ENCODE data around the gene NUDT5.
"Not testable (repeated sequence)": the region's sequence is repeated elsewhere in the genome, so short reads cannot be mapped to it uniquely, and the experiment has no call there.

Gene NUDT5

DNA sequence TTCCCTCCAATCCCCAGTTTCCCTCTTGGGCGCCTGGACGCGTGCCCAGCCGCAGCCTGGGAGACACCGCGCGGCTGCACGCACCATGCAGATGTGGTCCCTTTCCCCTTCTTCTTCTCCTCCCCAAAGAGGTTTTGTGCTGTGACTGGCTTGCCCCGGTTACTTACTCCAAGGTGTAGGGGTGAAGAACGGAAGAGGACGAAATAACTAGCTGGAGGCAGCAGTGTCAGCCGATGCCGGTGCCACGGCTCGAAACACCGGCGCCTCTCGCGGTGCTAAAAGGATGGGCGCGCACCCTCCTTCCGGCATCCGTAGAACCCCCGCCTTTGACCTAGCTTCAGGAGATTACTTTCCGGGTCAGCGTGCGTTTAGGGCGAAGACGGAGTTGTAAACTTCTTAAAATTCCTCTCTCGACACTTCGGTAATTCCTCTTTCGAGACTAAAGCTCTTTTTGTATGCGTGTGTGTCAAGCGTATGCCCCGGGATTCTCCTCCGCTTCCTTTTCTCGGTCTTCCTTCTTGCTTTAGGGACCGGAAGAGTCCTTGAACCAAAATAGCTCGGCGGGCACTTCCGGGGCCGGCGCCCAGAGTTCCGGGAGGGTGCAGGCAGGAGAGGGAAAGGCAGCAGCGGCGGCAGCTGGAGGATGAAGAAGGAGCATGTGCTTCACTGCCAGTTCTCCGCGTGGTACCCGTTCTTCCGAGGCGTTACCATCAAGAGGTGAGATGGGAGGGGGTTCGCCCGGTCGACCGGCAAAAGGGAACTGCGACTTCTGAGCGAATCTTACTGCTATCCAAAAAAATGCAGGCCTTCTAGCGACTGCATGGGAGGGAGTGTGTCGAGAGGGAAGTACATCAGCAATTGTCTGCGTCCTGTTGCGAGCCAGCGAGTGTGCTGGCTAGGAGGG, at the start of gene NUDT5, which contains the start of gene CDC123:
Gene NUDT5, minus strand, starts transcription at position 289 of the 904 bp plus-strand sequence. CDS start 9,600 bp downstream, outside the sequence.
Gene CDC123, plus strand, starts transcription at position 586 of the 904 bp plus-strand sequence. Its CDS starts 58 bp downstream, at position 644.
- DNase-seq: peak; percentile 92

GRCh38 chr10:12243864-12244620, 48.4 kb upstream of the NUDT5 start:
- peak; percentile 21 for DNase-seq

GRCh38 chr10:12241810-12242529, 46.3 kb upstream of the NUDT5 start:
- peak; percentile 93 for DNase-seq

DNA sequence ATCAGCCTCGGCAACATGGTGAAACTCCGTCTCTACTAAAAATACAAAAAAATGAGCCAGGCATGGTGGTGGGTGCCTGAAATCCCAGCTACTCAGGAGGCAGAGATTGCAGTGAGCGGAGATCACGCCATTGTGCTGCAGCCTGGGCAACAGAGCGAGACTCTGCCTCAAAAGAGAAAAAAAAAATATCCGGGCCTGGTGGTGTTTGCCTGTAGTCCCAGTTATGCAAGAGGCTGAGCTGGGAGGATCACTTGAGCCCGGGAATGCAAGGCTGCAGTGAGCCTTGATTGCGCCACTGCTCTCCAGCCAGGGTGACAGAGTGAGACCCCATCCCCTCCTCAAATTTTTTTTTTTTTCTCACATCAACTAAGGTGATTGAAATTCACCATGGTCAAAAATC, 43.1 kb upstream of the NUDT5 start:
- DNase-seq: no peak

- DNase-seq: no peak
Observed at GRCh38 chr10:12237265-12238220, 41.9 kb upstream of the NUDT5 start.

DNA sequence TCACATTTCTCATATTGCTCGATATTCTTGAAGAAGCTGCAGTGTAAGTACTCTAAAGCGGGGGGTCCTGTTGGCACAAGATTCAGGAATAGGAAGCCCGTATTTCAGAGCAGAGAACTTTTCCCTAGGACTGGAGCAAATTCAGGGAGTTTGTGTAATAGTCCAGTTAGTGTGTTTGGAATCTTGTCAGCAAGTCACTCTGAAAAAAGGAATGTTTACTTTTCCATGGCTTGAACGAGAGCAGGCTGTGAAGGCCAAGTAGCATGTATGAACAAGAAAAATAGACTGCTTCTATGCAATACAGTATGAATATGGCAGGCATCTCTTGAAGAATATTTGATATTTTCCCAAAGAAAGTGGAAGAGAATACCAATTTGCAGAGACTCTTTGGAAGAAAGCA, 40.1 kb upstream of the NUDT5 start:
- DNase-seq: no peak

GRCh38 chr10:12235116-12235694, 39.5 kb upstream of the NUDT5 start:
- no peak for DNase-seq

DNA sequence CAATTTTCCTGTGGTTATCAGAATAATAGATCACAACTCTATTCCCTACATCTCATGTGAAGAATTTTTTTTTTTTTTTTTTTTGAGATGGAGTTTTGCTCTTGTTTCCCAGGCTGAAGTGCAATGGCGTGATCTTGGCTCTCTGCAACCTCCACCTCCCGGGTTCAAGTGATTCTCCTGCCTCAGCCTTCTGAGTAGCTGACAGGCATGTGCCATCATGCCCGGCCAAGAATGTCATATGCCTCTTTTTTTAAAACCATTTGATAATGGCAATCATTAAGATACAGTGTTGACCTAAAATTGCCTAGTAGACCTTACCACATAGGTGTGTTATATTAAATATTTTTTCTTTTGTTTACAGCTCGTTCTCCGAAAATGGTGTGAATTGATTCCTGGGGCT, 39.0 kb upstream of the NUDT5 start:
- DNase-seq: not testable (repeated sequence)

- no peak for DNase-seq
Observed at GRCh38 chr10:12228851-12229250, 33.2 kb upstream of the NUDT5 start.

GRCh38 chr10:12226438-12226837, 30.7 kb upstream of the NUDT5 start:
- not testable (repeated sequence) for DNase-seq

- no peak for DNase-seq
Observed at GRCh38 chr10:12225444-12225843, 29.8 kb upstream of the NUDT5 start.

DNA sequence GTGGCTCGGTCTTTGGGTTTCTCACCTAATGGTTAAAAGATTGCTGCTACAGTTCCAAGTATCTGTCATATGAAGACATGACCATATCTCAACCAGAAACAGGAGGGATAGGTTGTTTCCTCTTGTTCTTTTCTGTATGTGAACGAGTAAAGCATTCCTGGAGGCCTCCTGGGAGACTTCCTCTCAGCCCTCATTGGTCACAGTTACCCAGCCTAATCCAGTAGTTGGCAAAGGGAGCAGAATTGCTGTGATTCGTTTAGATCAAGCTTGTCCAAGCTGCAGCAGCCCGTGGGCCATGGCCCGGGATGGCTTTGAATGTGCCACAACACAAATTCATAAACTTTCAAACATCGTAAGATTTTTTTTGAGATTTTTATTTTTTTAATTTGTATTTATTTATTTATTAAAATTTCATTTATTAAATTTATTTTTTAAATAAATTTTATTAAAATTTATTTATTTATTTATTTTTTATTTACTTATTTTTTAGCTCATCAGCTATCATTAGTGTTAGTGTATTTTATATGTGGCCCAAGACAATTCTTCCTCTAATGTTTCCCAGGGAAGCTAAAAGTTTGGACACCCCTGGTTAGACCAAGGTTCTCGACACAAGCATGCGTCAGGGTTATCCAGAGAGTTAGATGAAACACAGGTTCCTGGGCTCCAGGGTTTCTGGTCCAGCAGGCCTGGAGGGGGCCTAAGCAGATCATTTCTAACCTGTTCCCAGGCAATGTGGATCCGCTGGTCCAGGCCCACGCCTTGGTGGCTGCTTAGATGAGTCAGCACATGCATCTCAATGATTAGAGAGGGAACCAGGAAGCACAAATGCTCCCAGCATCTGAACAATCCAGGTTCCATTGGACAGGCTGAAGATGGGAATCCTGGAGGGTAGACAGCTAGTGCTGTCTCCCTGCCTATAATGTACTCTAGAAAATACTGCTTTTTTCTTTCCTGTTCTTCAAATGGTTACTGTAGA, 25.9 kb upstream of the NUDT5 start:
- DNase-seq: no peak

GRCh38 chr10:12218991-12219390, 23.3 kb upstream of the NUDT5 start:
- DNase-seq: peak; percentile 35

- peak; percentile 60 for DNase-seq
Observed at GRCh38 chr10:12214763-12215218, 19.1 kb upstream of the NUDT5 start.

GRCh38 chr10:12214093-12214492, 18.4 kb upstream of the NUDT5 start:
- no peak for DNase-seq

GRCh38 chr10:12213621-12214020, 17.9 kb upstream of the NUDT5 start:
- DNase-seq: no peak

GRCh38 chr10:12212454-12212853, 16.8 kb upstream of the NUDT5 start:
- DNase-seq: no peak

DNA sequence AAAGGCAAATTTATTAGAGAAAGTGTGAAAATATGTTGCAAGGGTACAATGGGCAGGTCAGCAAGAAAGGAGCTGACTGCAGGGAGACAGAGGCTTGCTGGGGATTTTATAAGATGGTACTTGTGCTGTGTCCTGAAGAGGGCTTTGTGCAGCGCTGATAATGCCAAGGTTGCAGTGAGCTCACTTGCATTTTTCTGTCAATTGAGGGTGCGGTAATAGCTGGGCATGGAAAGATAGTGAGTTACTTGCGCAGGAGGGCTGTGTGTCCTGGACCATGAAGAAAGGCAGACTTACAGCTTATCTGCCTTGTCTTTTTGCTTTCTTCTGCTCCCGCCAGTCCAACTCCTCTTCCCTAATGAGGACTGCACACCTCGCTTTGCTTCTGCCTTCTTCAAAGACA, 12.8 kb upstream of the NUDT5 start:
- DNase-seq: no peak

DNA sequence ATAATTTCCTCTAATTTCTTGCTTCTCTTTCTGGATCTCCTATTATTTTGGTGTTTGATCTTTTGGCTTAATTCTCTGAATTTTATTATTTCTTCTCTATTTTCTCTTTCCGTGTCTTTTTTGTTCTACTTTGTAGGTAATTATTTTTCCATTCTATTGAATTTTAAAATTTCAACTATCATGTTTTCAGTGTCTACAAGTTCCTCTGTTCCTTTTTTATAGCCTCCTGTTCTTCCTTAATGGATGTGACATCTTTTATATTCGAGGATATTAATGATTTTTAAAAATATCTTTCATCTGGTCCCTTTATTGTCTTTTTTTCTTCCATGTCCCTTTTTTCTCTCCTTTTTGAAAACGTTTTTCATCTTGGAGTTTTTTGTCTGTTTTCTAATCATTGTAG, 11.4 kb upstream of the NUDT5 start:
- no peak for DNase-seq

GRCh38 chr10:12205082-12205481, 9.4 kb upstream of the NUDT5 start:
- no peak for DNase-seq
